WTC11 (cell line): ENCODE measurements around the gene HMX3. TPM values are rescaled to one million over a fixed set of nuclear protein-coding genes. Genes with fewer than 3 reads are reported as not detected.
A peak's percentile ranks its signal among the peaks of the same experiment; 100 is the strongest.

Experiments used
- ATF1 ChIP-seq: sonication (generic); formaldehyde crosslinking; IDR thresholded peaks from 2 replicates; pipeline ENCODE4 v1.8.1; 2023; ENCODE audit warnings: mild to moderate bottlenecking, moderate library complexity, missing genetic modification reagents
- CBFB ChIP-seq: sonication (generic); formaldehyde crosslinking; IDR thresholded peaks from 2 replicates; pipeline ENCODE4 v1.8.1; 2022; ENCODE audit warnings: mild to moderate bottlenecking, low read depth, missing genetic modification reagents
- FOXP1 ChIP-seq: sonication (generic); formaldehyde crosslinking; IDR thresholded peaks from 2 replicates; pipeline ENCODE4 v1.8.0; 2022; ENCODE audit warnings: missing genetic modification reagents, mild to moderate bottlenecking, moderate library complexity, borderline replicate concordance
- GABPB1 ChIP-seq: sonication (generic); formaldehyde crosslinking; IDR thresholded peaks from 2 replicates; pipeline ENCODE4 v1.8.1; 2023; ENCODE audit warnings: mild to moderate bottlenecking, missing genetic modification reagents
- GRHL2 ChIP-seq: fragments of 250-450 bp; sonication (Bioruptor Pico); IDR thresholded peaks from 2 replicates; pipeline ENCODE4 v1.8.0; 2022; ENCODE audit warnings: mild to moderate bottlenecking, moderate library complexity; ENCODE audit not compliant: insufficient replicate concordance, severe bottlenecking
- GTF2I ChIP-seq: fragments of 250-450 bp; sonication (Bioruptor Pico); conservative IDR thresholded peaks from 2 replicates; pipeline ENCODE4 v1.4.0; 2021; ENCODE audit warnings: mild to moderate bottlenecking
- HMGA2 ChIP-seq: fragments of 250-450 bp; sonication (Bioruptor Pico); IDR thresholded peaks from 2 replicates; pipeline ENCODE4 v1.4.0; 2021; ENCODE audit warnings: mild to moderate bottlenecking, moderate library complexity
- JUN ChIP-seq: sonication (generic); formaldehyde crosslinking; IDR thresholded peaks from 2 replicates; pipeline ENCODE4 v1.8.0; 2023; ENCODE audit warnings: mild to moderate bottlenecking, missing genetic modification reagents
- KAT7 ChIP-seq: sonication (generic); formaldehyde crosslinking; IDR thresholded peaks from 2 replicates; pipeline ENCODE4 v1.8.1; 2023; ENCODE audit warnings: missing genetic modification reagents, mild to moderate bottlenecking, borderline replicate concordance
- OVOL2 ChIP-seq: fragments of 250-450 bp; sonication (Bioruptor Pico); IDR thresholded peaks from 2 replicates; pipeline ENCODE4 v1.9.0; 2021; ENCODE audit warnings: mild to moderate bottlenecking, borderline replicate concordance
- RELA ChIP-seq: sonication (generic); formaldehyde crosslinking; IDR thresholded peaks from 2 replicates; pipeline ENCODE4 v1.8.1; 2022; ENCODE audit warnings: missing genetic modification reagents, mild to moderate bottlenecking, borderline replicate concordance
- SMAD4 ChIP-seq: sonication (generic); formaldehyde crosslinking; IDR thresholded peaks from 2 replicates; pipeline ENCODE4 v1.8.0; 2022; ENCODE audit warnings: mild to moderate bottlenecking, missing genetic modification reagents
- SP1 ChIP-seq: sonication (generic); formaldehyde crosslinking; conservative IDR thresholded peaks from 2 replicates; pipeline ENCODE4 v1.8.1; 2022; ENCODE audit warnings: missing genetic modification reagents
- TCF7 ChIP-seq: sonication (generic); formaldehyde crosslinking; IDR thresholded peaks from 2 replicates; pipeline ENCODE4 v1.8.0; 2022; ENCODE audit warnings: mild to moderate bottlenecking, low read depth, missing genetic modification reagents, moderate library complexity
- TP53 ChIP-seq: sonication (generic); formaldehyde crosslinking; IDR thresholded peaks from 2 replicates; pipeline ENCODE4 v1.8.1; 2023; ENCODE audit warnings: mild to moderate bottlenecking, missing genetic modification reagents
- ZBTB21 ChIP-seq: sonication (generic); formaldehyde crosslinking; IDR thresholded peaks from 2 replicates; pipeline ENCODE4 v1.8.1; 2023; ENCODE audit warnings: mild to moderate bottlenecking, missing genetic modification reagents, borderline replicate concordance
- ZNF263 ChIP-seq: sonication (generic); formaldehyde crosslinking; IDR thresholded peaks from 2 replicates; pipeline ENCODE4 v1.8.1; 2022; ENCODE audit warnings: low read depth, mild to moderate bottlenecking, moderate library complexity, missing genetic modification reagents
- ZNF317 ChIP-seq: sonication (generic); formaldehyde crosslinking; IDR thresholded peaks from 2 replicates; pipeline ENCODE4 v1.8.1; 2023; ENCODE audit warnings: low read depth, mild to moderate bottlenecking, moderate library complexity, missing genetic modification reagents, borderline replicate concordance
- ZNF396 ChIP-seq: fragments of 250-450 bp; sonication (Bioruptor Pico); IDR thresholded peaks from 2 replicates; pipeline ENCODE4 v1.8.0; 2021; ENCODE audit warnings: mild to moderate bottlenecking, moderate library complexity, borderline replicate concordance
- ZNF671 ChIP-seq: fragments of 250-450 bp; sonication (Bioruptor Pico); IDR thresholded peaks from 2 replicates; pipeline ENCODE4 v1.8.0; 2021; ENCODE audit warnings: mild to moderate bottlenecking
- total RNA-seq: library from RNA; stranded (reverse); gene quantifications from 3 replicates; pipeline ENCODE4 v1.2.3, GENCODE V29; 2021
- TF ChIP-seq, protein P1 (sequence below): sonication (generic); formaldehyde crosslinking; IDR thresholded peaks from 2 replicates; pipeline ENCODE4 v1.8.0; 2023; ENCODE audit warnings: mild to moderate bottlenecking, missing genetic modification reagents
- TF ChIP-seq, protein P2 (sequence below): sonication (generic); formaldehyde crosslinking; IDR thresholded peaks from 2 replicates; pipeline ENCODE4 v1.8.1; 2022; ENCODE audit warnings: low read depth, missing genetic modification reagents, borderline replicate concordance
- TF ChIP-seq, protein P3 (sequence below): sonication (generic); formaldehyde crosslinking; IDR thresholded peaks from 2 replicates; pipeline ENCODE4 v1.8.1; 2023; ENCODE audit warnings: mild to moderate bottlenecking, missing genetic modification reagents, moderate library complexity
- TF ChIP-seq, protein P4 (sequence below): fragments of 250-450 bp; sonication (Bioruptor Pico); conservative IDR thresholded peaks from 2 replicates; pipeline ENCODE4 v1.9.0; 2021; ENCODE audit warnings: mild to moderate bottlenecking
- TF ChIP-seq, protein P5 (sequence below): fragments of 250-450 bp; sonication (Bioruptor Pico); IDR thresholded peaks from 2 replicates; pipeline ENCODE4 v1.9.0; 2021; ENCODE audit warnings: mild to moderate bottlenecking
- TF ChIP-seq, protein P6 (sequence below): sonication (generic); formaldehyde crosslinking; IDR thresholded peaks from 2 replicates; pipeline ENCODE4 v1.8.0; 2022; ENCODE audit warnings: mild to moderate bottlenecking, missing genetic modification reagents

HMX3 gene
- total RNA-seq, 1 experiment from 2014 or later: not detected

DNA sequence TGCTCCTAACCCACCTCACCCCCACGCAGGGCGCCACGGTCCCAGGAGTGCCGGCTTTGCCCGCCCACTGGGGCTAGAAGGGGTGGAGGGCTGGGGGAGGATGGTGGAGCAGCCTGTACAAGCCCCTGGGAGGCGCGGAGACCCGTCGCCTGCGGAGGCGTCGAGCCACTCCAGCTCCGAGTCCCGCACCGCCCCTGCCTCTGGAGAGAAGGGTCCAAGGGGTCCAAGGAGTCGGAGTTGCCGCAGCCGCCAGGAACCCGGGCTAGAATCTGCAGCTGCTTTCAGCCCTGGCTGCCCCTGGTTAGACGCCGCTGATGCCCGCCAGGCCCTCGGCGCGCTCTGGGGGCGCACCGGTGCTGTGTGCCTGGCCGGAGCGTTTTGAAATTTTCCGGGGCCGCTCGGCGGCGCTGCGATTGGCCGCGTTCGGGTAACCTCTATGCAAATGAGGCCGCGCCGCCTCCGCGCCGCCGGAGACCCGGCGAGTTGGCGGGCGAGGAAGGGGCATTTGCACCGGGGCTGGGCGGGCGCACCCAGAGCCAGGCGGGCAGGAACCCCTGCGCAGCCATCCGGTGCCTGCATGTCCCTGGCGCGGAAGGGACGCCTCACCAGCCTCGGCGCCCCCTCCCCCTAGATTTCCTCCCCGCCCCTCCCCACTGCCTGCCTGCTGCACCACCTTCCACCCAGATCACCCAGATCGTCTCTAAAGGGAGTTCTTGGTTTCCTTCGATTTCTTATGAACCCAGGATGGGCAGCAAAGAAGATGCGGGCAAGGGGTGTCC is 12.1 kb downstream of the HMX3 start, which contains the start of gene HMX2 (continued):
- TF ChIP-seq ZNF671 (CRISPR knock-in tag): no peak
- TF ChIP-seq KAT7 (CRISPR knock-in tag): no peak
- TF ChIP-seq, protein P1, sequence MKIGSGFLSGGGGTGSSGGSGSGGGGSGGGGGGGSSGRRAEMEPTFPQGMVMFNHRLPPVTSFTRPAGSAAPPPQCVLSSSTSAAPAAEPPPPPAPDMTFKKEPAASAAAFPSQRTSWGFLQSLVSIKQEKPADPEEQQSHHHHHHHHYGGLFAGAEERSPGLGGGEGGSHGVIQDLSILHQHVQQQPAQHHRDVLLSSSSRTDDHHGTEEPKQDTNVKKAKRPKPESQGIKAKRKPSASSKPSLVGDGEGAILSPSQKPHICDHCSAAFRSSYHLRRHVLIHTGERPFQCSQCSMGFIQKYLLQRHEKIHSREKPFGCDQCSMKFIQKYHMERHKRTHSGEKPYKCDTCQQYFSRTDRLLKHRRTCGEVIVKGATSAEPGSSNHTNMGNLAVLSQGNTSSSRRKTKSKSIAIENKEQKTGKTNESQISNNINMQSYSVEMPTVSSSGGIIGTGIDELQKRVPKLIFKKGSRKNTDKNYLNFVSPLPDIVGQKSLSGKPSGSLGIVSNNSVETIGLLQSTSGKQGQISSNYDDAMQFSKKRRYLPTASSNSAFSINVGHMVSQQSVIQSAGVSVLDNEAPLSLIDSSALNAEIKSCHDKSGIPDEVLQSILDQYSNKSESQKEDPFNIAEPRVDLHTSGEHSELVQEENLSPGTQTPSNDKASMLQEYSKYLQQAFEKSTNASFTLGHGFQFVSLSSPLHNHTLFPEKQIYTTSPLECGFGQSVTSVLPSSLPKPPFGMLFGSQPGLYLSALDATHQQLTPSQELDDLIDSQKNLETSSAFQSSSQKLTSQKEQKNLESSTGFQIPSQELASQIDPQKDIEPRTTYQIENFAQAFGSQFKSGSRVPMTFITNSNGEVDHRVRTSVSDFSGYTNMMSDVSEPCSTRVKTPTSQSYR (CRISPR knock-in tag): no peak
- no peak for TF ChIP-seq GTF2I (CRISPR knock-in tag)
- TF ChIP-seq, protein P2, sequence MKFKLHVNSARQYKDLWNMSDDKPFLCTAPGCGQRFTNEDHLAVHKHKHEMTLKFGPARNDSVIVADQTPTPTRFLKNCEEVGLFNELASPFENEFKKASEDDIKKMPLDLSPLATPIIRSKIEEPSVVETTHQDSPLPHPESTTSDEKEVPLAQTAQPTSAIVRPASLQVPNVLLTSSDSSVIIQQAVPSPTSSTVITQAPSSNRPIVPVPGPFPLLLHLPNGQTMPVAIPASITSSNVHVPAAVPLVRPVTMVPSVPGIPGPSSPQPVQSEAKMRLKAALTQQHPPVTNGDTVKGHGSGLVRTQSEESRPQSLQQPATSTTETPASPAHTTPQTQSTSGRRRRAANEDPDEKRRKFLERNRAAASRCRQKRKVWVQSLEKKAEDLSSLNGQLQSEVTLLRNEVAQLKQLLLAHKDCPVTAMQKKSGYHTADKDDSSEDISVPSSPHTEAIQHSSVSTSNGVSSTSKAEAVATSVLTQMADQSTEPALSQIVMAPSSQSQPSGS: no peak
- 0 out of 2 replicates have a peak, but pooled peaks have one; percentile 7 for TF ChIP-seq ZNF317 (CRISPR knock-in tag)
- TF ChIP-seq, protein P3, sequence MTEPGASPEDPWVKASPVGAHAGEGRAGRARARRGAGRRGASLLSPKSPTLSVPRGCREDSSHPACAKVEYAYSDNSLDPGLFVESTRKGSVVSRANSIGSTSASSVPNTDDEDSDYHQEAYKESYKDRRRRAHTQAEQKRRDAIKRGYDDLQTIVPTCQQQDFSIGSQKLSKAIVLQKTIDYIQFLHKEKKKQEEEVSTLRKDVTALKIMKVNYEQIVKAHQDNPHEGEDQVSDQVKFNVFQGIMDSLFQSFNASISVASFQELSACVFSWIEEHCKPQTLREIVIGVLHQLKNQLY (CRISPR knock-in tag): no peak
- TF ChIP-seq FOXP1: no peak; the same call in 1 of the 2 replicates
- TF ChIP-seq JUN (CRISPR knock-in tag): no peak
- TF ChIP-seq HMGA2: no peak
- no peak for TF ChIP-seq CBFB (CRISPR knock-in tag)
- TF ChIP-seq ZNF396 (CRISPR knock-in tag): no peak
- TF ChIP-seq, protein P4, sequence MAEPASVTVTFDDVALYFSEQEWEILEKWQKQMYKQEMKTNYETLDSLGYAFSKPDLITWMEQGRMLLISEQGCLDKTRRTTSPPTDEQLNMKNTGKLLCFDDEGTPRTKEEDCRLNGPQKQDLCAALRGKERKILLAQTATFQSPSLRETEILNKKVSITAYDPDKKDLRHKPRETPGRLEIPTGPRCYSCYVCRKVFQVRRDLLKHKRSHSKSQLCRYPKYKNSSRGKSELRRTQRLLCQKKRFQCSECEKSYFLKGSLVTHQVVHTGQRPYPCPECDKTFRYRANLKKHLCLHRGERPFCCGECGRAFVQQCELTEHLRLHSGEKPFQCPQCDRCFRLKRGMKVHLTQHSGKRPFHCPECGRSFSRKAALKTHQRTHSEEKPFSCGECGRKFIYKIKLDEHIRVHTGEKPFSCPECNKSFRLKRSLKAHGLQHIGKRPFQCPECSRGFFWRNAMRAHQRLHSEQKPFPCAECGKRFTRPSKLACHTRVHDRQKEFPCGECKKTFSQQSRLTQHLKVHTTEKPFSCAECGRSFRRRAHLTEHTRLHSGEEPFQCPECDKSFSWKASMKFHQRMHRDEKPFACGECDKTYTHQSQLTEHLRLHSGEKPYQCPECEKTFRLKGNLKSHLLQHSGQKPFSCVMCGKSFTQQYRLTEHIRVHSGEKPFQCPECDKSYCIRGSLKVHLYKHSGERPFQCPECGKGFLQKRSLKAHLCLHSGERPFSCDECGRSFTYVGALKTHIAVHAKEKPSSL (CRISPR knock-in tag): no peak
- TF ChIP-seq TP53 (CRISPR knock-in tag): no peak
- TF ChIP-seq GRHL2 (CRISPR knock-in tag): no peak
- no peak for TF ChIP-seq SMAD4
- no peak for TF ChIP-seq GABPB1 (CRISPR knock-in tag)
- TF ChIP-seq, protein P5, sequence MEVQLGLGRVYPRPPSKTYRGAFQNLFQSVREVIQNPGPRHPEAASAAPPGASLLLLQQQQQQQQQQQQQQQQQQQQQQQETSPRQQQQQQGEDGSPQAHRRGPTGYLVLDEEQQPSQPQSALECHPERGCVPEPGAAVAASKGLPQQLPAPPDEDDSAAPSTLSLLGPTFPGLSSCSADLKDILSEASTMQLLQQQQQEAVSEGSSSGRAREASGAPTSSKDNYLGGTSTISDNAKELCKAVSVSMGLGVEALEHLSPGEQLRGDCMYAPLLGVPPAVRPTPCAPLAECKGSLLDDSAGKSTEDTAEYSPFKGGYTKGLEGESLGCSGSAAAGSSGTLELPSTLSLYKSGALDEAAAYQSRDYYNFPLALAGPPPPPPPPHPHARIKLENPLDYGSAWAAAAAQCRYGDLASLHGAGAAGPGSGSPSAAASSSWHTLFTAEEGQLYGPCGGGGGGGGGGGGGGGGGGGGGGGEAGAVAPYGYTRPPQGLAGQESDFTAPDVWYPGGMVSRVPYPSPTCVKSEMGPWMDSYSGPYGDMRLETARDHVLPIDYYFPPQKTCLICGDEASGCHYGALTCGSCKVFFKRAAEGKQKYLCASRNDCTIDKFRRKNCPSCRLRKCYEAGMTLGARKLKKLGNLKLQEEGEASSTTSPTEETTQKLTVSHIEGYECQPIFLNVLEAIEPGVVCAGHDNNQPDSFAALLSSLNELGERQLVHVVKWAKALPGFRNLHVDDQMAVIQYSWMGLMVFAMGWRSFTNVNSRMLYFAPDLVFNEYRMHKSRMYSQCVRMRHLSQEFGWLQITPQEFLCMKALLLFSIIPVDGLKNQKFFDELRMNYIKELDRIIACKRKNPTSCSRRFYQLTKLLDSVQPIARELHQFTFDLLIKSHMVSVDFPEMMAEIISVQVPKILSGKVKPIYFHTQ (CRISPR knock-in tag): no peak
- 0 out of 2 replicates have a peak, but pooled peaks have one; percentile 27 for TF ChIP-seq ZNF263 (CRISPR knock-in tag)
- no peak for TF ChIP-seq OVOL2 (CRISPR knock-in tag)
- TF ChIP-seq TCF7 (CRISPR knock-in tag): no peak
- no peak for TF ChIP-seq SP1 (CRISPR knock-in tag)
- no peak for TF ChIP-seq ATF1 (CRISPR knock-in tag)
- TF ChIP-seq, protein P6, sequence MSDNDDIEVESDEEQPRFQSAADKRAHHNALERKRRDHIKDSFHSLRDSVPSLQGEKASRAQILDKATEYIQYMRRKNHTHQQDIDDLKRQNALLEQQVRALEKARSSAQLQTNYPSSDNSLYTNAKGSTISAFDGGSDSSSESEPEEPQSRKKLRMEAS (CRISPR knock-in tag): no peak
- TF ChIP-seq RELA: no peak
- TF ChIP-seq ZBTB21 (CRISPR knock-in tag): no peak
- TF ChIP-seq, all 79 proteins: peak for 5
